Endothelial cell of umbilical vein (primary cell): Measurements from ENCODE around the gene ESRRA. TPM values are rescaled to one million over a fixed set of nuclear protein-coding genes. Genes with fewer than 3 reads are reported as not detected.

Experiments used
- BruUV-seq: library from RNA; stranded (reverse); fragments of 400-500 nt; replicated peaks from 2 replicates; lab custom pipeline; 2021; lab: Mats Ljungman, UMichigan
- CTCF ChIA-PET: fragments of 300-600, 350-600 bp; sonication (Branson Sonifier 250); formaldehyde crosslinking; loops from one replicate; lab custom pipeline; 2021; ENCODE audit warnings: antibody characterized with exemption, inconsistent platforms; lab: Charles Lee
- POLR2A ChIA-PET: fragments of 300-600, 350-600 bp; sonication (Branson Sonifier 250); formaldehyde crosslinking; loops from one replicate; lab custom pipeline; 2021; ENCODE audit warnings: antibody characterized with exemption, inconsistent platforms; lab: Charles Lee
- DNase-seq: peaks from one replicate; pipeline ENCODE4 v3.0.0-alpha.2; 2011; ENCODE audit warnings: low read depth, low spot score
- FAIRE-seq: peaks from 2 replicates; lab custom pipeline; 2011; peaks lifted over from hg19 to GRCh38; lab: Jason Lieb, UNC
- H2AFZ ChIP-seq: 2 replicates; pipeline ENCODE4 v1.6.0; 2012; ENCODE audit warnings: low read depth, low read length, control low read depth, inconsistent platforms
- H3K27ac ChIP-seq: 2 replicates; pipeline ENCODE4 v1.5.1; 2011; ENCODE audit warnings: low read depth, mild to moderate bottlenecking, control low read depth, low read length, moderate library complexity; ENCODE audit not compliant: insufficient read depth
- H3K27me3 ChIP-seq, 2 experiments: 2 replicates each; pipeline versions ENCODE4 v1.6.0 to v1.6.1; 2011; ENCODE audit warnings: low read length in 2 of 2, mixed read lengths in 1 of 2; ENCODE audit not compliant: control insufficient read depth in 2 of 2, insufficient read depth in 2 of 2
- H3K36me3 ChIP-seq, 2 experiments: 2 replicates in 1 of 2; 3 replicates in 1 of 2; pipeline ENCODE4 v1.5.1; 2011; ENCODE audit warnings: low read length in 2 of 2, mild to moderate bottlenecking in 1 of 2, moderate library complexity in 1 of 2; ENCODE audit not compliant: control insufficient read depth in 2 of 2, insufficient read depth in 2 of 2; ENCODE audit errors: extremely low read depth in 1 of 2
- H3K4me1 ChIP-seq: 3 replicates; pipeline ENCODE4 v1.5.1; 2011; ENCODE audit warnings: mild to moderate bottlenecking, low read length; ENCODE audit not compliant: control insufficient read depth, insufficient read depth; ENCODE audit errors: extremely low read depth
- H3K4me2 ChIP-seq: 2 replicates; pipeline ENCODE4 v1.6.1; 2011; ENCODE audit warnings: low read length, control low read depth, mixed read lengths; ENCODE audit not compliant: insufficient read depth
- H3K4me3 ChIP-seq, 3 experiments: fragments of 200-600 bp in 1 of 3; sonication (generic), shearing (Covaris generic) in 1 of 3; replicated peaks in 1 of 3; 2 replicates each; pipeline ENCODE4 v1.5.1; 2011 to 2016; ENCODE audit warnings: control low read depth in 3 of 3, low read length in 3 of 3, mild to moderate bottlenecking in 2 of 3, inconsistent platforms in 1 of 3, low read depth in 1 of 3, moderate library complexity in 1 of 3; ENCODE audit not compliant: insufficient read depth in 1 of 3
- H3K79me2 ChIP-seq: 2 replicates; pipeline ENCODE4 v1.6.0; 2012; ENCODE audit warnings: low read length, inconsistent platforms; ENCODE audit not compliant: control insufficient read depth, insufficient read depth
- H3K9ac ChIP-seq: replicated peaks from 2 replicates; pipeline ENCODE3; 2011; ENCODE audit warnings: low read length, control low read depth; ENCODE audit not compliant: insufficient read depth; ENCODE audit errors: extremely low read depth
- H3K9me1 ChIP-seq: replicated peaks from 3 replicates; pipeline ENCODE4 v1.6.0; 2011; ENCODE audit warnings: mild to moderate bottlenecking, low read length; ENCODE audit not compliant: control insufficient read depth, insufficient read depth; ENCODE audit errors: extremely low read depth
- H3K9me3 ChIP-seq: replicated peaks from 2 replicates; pipeline ENCODE4 v1.5.1; 2012; ENCODE audit warnings: low read length, inconsistent platforms; ENCODE audit not compliant: control insufficient read depth, insufficient read depth
- H4K20me1 ChIP-seq: replicated peaks from 2 replicates; pipeline ENCODE3; 2011; ENCODE audit warnings: mild to moderate bottlenecking, low read length; ENCODE audit not compliant: control insufficient read depth, insufficient read depth; ENCODE audit errors: extremely low read depth
- CTCF ChIP-seq, 2 donors: IDR thresholded peaks; 1 replicate in 1 of 2; 2 replicates in 1 of 2; pipeline ENCODE4 v1.5.1; 2011; ENCODE audit warnings: low read length in 2 of 2, mild to moderate bottlenecking in 2 of 2, moderate library complexity in 2 of 2, control low read depth in 1 of 2, inconsistent platforms in 1 of 2, low read depth in 1 of 2; ENCODE audit not compliant: insufficient read depth in 1 of 2; ENCODE audit errors: extremely low read depth in 1 of 2
- EZH2 ChIP-seq: IDR thresholded peaks from 2 replicates; pipeline ENCODE4 v1.6.1; 2012; ENCODE audit warnings: borderline replicate concordance, low read depth, mild to moderate bottlenecking, moderate library complexity, low read length, inconsistent platforms; ENCODE audit not compliant: severe bottlenecking
- FOS ChIP-seq: IDR thresholded peaks from 2 replicates; pipeline ENCODE4 v1.6.1; 2011; ENCODE audit warnings: mild to moderate bottlenecking, low read length, moderate library complexity, borderline replicate concordance; ENCODE audit not compliant: insufficient read depth
- GATA2 ChIP-seq: IDR thresholded peaks from 2 replicates; pipeline ENCODE4 v1.7.0; 2011; ENCODE audit warnings: low read depth, mild to moderate bottlenecking, moderate library complexity, mixed read lengths, low read length; ENCODE audit not compliant: insufficient read length, insufficient read depth
- JUN ChIP-seq: IDR thresholded peaks from 2 replicates; pipeline ENCODE4 v1.6.1; 2011; ENCODE audit warnings: borderline replicate concordance, low read depth; ENCODE audit not compliant: insufficient read length, insufficient read depth
- MAX ChIP-seq: IDR thresholded peaks from 2 replicates; pipeline ENCODE4 v1.6.1; 2011; ENCODE audit not compliant: insufficient read depth, insufficient read length
- MYC ChIP-seq: IDR thresholded peaks from one replicate; pipeline ENCODE4 v1.6.1; 2011; ENCODE audit warnings: mild to moderate bottlenecking, low read depth, low read length
- POLR2A ChIP-seq: IDR thresholded peaks from 2 replicates; pipeline ENCODE4 v1.6.1; 2012; ENCODE audit warnings: low read depth, mild to moderate bottlenecking, control low read depth, low read length
- POLR2AphosphoS5 ChIP-seq: IDR thresholded peaks from 2 replicates; pipeline ENCODE4 v1.6.1; 2012; ENCODE audit warnings: low read depth, mild to moderate bottlenecking, control low read depth, low read length, moderate library complexity; ENCODE audit not compliant: insufficient read depth
- dilution Hi-C: fragments of 300-500 bp; cut with MboI; formaldehyde crosslinking; loops from one replicate; pipeline ENCODE4 v1.15.0; 2019; ENCODE audit warnings: low sequenced_read_pairs; ENCODE audit not compliant: extremely low pct_ligation_motif_present
- intact Hi-C: fragments of 100-400 bp; cut with micrococcal nuclease; formaldehyde crosslinking; loops from one replicate; pipeline ENCODE4 v1.10.0; 2022
- polyA plus RNA-seq, 4 experiments: library from polyadenylated mRNA; depleted of rRNA in 3 of 4; stranded (reverse) in 3 of 4; unstranded in 1 of 4; fragments of >200 nt; gene quantifications; 2 replicates each; pipeline versions ENCODE4 v1.2.1 to v1.2.3, GENCODE V29; 2011 to 2012; ENCODE audit warnings: missing spikeins in 1 of 4
- total RNA-seq: library from RNA; stranded (reverse); gene quantifications from 2 replicates; pipeline ENCODE4 v1.2.3, GENCODE V29; 2021

ESRRA gene
- total and polyA plus RNA-seq, 2 donors (not counting 3 experiments of a cell fraction or from before 2014, with no cell fraction given): 17.2 to 37.4 TPM

- H3K9me3 ChIP-seq: no peaks in the 10 kb centered on the region
- H3K27ac ChIP-seq: no peak overlapping the region
- H3K4me2 ChIP-seq: no peak overlapping the region
- FAIRE-seq: no peak
- no TSS peak for BruUV-seq
- dilution Hi-C loops (no loop called here), intact Hi-C loops (loop anchor here (2.0 to 5.0 kb wide), 2 partner anchors 19 to 466 kb away; partner anchors contain the start of genes BAD, GPR137 and MARK2)
- H3K9ac ChIP-seq: no peak overlapping the region
- no peaks in the 10 kb centered on the region for H4K20me1 ChIP-seq
- no peaks in the 10 kb centered on the region for H3K9me1 ChIP-seq
- H3K4me3 ChIP-seq: no peak overlapping the region
- no peak overlapping the region for H2AFZ ChIP-seq
- ChIA-PET POLR2A (interaction anchor here (0.9 to 1.1 kb wide), 2 partner anchors 14 to 58 kb away, joined by 3 to 5 read pairs; partner anchors contain the start of genes PRDX5 and TRMT112), CTCF (interaction anchor here (0.7 to 6.7 kb wide), 27 partner anchors 8 to 1656 kb away, joined by 3 to 413 read pairs (median 8); partner anchors contain the start of genes BAD, FERMT3, FKBP2 and KCNK4)
- peaks cover 23% of the 10 kb centered on the region for H3K4me1 ChIP-seq
- H3K79me2 ChIP-seq: peaks cover 10% of the 10 kb centered on the region
- no peak for DNase-seq
- H3K27me3 ChIP-seq: peaks cover 5 to 23% of the 10 kb centered on the region in 2 experiments
- no peaks in the 10 kb centered on the region for H3K36me3 ChIP-seq
- TF ChIP-seq GATA2 (no peak), CTCF (IDR thresholded peaks at IDR 0.05; ENCODE audit: extremely low read depth in 1 of 2, insufficient read depth in 1 of 2, low read depth in 1 of 2, low read length in 2 of 2) (no peak), EZH2 (no peak), FOS (no peak), MAX (no peak), MYC (no peak), JUN (no peak), POLR2AphosphoS5 (no peak), POLR2A (no peak)
Observed at GRCh38 chr11:64303109-64304031, 2.0 kb upstream of the ESRRA start.
